HUES64 (cell line): ENCODE results near the gene PCBP3.

Experiments used
- H3K27ac ChIP-seq: 2 replicates; pipeline ENCODE4 v1.7.0; 2013; ENCODE audit warnings: low read depth, low read length, inconsistent platforms
- H3K27me3 ChIP-seq: 2 replicates; pipeline ENCODE4 v1.6.1; 2013; ENCODE audit warnings: mild to moderate bottlenecking, low read length; ENCODE audit not compliant: insufficient read depth
- H3K36me3 ChIP-seq: 2 replicates; pipeline ENCODE4 v1.6.1; 2013; ENCODE audit warnings: mild to moderate bottlenecking, low read length; ENCODE audit not compliant: insufficient read depth
- H3K4me1 ChIP-seq: 2 replicates; pipeline ENCODE4 v1.6.1; 2013; ENCODE audit warnings: mild to moderate bottlenecking, low read length, moderate library complexity; ENCODE audit not compliant: insufficient read depth
- H3K4me3 ChIP-seq: 2 replicates; pipeline ENCODE4 v1.5.1; 2013; ENCODE audit warnings: mild to moderate bottlenecking, low read length, moderate library complexity
- H3K9ac ChIP-seq: 2 replicates; pipeline ENCODE4 v1.6.1; 2013; ENCODE audit warnings: mild to moderate bottlenecking, low read depth, low read length
- H3K9me3 ChIP-seq: 2 replicates; pipeline ENCODE4 v1.6.1; 2013; ENCODE audit warnings: low read depth, low read length; ENCODE audit not compliant: insufficient read depth
- WGBS: fragments of 150-250, 120-280 bp; methylation state at CpG from one replicate; pipeline ENCODE4 v1.1.7; 2013; ENCODE audit warnings: missing lambda C conversion rate; 5-methylcytosine and 5-hydroxymethylcytosine counted together

PCBP3 gene

DNA sequence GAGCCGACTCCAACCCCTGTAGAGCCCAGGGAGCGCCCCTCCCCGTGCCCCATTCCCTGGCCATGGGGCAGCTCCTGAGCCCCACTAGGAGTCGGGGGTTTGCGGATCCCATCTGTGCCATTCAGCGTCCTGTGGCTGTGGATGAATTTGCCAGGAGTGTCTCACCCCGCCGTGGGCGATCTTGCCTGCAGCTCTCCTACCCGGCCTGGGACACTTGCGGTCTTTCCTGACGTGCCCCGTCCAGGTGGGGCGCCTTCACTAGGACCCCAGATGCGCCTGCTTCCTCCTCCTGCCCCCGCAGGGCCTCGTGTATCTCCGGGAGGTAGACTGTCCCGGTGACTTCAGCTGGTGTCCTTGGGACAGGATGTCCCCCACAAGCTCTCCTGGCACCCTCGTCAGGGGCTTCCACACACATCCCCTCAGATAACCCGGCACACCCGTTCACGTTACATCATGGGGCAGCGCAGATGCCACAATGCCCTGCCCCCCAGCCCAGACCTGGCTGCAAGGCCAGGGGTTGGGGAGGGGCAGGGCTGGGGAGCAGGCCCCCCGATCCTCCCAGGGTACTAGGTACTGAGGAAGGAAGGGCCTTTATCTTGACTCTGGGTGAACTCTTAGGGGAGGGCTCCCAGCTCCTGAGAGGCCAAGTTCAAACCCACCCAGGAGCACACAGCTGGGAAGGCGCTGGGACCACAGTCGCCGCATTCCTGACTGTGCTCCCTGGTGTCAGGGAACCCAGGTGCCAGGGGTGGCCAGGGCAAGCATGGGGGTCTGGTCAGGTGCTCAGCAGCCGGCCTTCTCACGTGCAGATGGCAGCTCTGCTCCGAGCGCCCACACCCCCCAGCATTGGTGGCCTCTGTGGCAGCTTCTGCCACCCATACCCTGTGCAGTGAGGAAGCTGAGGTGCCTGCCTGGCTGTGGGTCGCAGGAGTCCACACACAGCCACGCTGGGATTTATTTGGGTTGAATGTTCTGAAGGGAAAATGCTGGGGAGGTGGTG, 284.6 kb downstream of the PCBP3 start:
- Histone ChIP-seq H3K9me3 (peaks cover 3% of the 10 kb centered on the region), H3K4me3 (no peak overlapping the region), H3K27ac (no peak overlapping the region), H3K4me1 (no peaks in the 10 kb centered on the region), H3K9ac (no peak overlapping the region), H3K36me3 (no peaks in the 10 kb centered on the region), H3K27me3 (no peaks in the 10 kb centered on the region; the same call in 1 of the 2 replicates)
- 92% methylated on average over 34 of the region's 34 CpGs for WGBS

- no peaks in the 10 kb centered on the region for H3K36me3 ChIP-seq
- no peaks in the 10 kb centered on the region for H3K4me1 ChIP-seq
- WGBS: 94% methylated on average over 11 of the region's 11 CpGs
- H3K27ac ChIP-seq: no peak overlapping the region
- H3K9ac ChIP-seq: no peak overlapping the region
- no peaks in the 10 kb centered on the region; the same call in 1 of the 2 replicates for H3K27me3 ChIP-seq
- H3K9me3 ChIP-seq: peaks cover 4% of the 10 kb centered on the region; the same call in 1 of the 2 replicates
- no peak overlapping the region for H3K4me3 ChIP-seq
Observed at GRCh38 chr21:45929449-45929848, 285.9 kb downstream of the PCBP3 start.

DNA sequence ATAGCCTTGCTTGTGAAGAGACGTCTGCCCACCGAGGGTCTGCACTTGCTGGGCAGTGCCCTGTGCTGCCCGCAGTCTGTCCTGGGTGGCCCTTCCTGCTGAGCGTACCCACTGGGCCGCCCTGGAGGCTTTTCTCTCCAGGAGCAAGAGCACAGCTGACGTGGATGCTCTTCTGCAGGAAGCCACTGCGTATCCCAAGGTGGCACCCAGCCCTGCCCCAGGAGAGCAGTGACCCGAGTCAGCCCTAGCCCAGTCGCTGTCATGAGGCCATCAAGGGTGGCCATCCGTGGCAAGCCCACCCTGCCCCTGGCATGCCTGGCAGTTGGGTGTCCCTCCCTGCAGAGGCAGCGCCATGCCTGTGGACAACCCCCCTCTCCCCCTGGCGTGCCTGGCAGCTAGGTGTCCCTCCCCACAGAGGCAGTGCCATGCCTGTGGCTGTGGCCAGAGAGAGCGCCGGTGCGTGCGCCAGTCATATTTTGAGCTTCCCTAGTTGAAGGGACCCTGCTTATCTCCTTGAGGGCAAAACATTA, 286.8 kb downstream of the PCBP3 start:
- Histone ChIP-seq H3K9ac (no peak overlapping the region), H3K27me3 (no peaks in the 10 kb centered on the region; the same call in 1 of the 2 replicates), H3K4me3 (no peak overlapping the region), H3K4me1 (no peaks in the 10 kb centered on the region), H3K36me3 (no peaks in the 10 kb centered on the region), H3K27ac (no peak overlapping the region), H3K9me3 (peaks cover 12% of the 10 kb centered on the region)
- 95% methylated on average over 16 of the region's 16 CpGs for WGBS

DNA sequence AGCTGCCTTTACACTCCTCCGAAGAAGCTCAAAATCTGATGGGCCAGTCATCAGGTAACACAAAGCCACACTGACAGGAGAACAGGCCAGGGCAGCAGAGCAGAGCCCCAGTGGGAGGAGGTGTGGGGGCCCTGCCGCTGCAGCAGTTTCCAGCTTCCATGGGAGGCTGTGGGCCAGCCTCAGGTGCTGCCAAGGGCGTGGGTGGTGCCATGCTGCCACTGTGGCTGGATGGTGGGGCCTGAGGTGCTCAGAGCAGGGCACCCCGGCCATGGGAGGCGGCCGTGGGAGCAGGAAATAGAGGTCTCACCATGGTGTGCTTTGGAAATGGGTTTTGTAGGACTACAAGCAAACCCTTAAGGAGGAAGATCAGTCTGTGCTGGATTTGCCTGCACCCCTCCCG, 287.3 kb downstream of the PCBP3 start:
- no peaks in the 10 kb centered on the region for H3K4me1 ChIP-seq
- H3K27me3 ChIP-seq: no peaks in the 10 kb centered on the region; the same call in 1 of the 2 replicates
- 91% methylated on average over 7 of the region's 7 CpGs for WGBS

DNA sequence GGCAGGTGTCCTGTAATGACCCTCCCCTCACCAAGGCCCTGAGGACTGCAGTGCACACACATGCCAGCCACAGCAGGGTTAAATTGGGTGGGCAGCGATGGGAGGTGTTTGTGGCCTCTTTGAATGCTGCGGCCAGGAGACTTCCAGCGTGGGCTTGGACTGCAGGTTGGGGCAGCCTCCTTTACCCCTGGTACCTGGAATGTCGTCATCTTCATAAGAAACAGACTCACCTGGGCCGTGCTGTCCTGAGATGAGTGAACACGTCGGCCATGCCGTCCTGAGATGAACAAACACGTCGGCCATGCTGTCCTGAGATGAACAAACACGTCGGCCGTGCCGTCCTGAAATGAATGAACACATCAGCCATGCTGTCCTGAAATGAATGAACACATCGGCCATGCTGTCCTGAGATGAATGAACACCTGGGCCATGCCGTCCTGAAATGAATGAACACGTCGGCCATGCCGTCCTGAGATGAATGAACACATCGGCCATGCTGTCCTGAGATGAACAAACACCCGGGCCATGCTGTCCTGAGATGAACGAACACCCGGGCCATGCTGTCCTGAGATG, 288.0 kb downstream of the PCBP3 start:
- Histone ChIP-seq H3K4me3 (no peak overlapping the region), H3K27me3 (no peaks in the 10 kb centered on the region; the same call in 1 of the 2 replicates), H3K27ac (no peak overlapping the region), H3K9me3 (peaks cover 20% of the 10 kb centered on the region), H3K9ac (no peak overlapping the region), H3K4me1 (no peaks in the 10 kb centered on the region), H3K36me3 (no peaks in the 10 kb centered on the region)
- WGBS: 93% methylated on average over 23 of the region's 23 CpGs

More for the DNA sequence above, 287.3 kb downstream of the PCBP3 start:
- Histone ChIP-seq H3K27ac (no peak overlapping the region), H3K36me3 (no peaks in the 10 kb centered on the region), H3K4me3 (no peak overlapping the region), H3K9me3 (peaks cover 17% of the 10 kb centered on the region), H3K9ac (no peak overlapping the region)

DNA sequence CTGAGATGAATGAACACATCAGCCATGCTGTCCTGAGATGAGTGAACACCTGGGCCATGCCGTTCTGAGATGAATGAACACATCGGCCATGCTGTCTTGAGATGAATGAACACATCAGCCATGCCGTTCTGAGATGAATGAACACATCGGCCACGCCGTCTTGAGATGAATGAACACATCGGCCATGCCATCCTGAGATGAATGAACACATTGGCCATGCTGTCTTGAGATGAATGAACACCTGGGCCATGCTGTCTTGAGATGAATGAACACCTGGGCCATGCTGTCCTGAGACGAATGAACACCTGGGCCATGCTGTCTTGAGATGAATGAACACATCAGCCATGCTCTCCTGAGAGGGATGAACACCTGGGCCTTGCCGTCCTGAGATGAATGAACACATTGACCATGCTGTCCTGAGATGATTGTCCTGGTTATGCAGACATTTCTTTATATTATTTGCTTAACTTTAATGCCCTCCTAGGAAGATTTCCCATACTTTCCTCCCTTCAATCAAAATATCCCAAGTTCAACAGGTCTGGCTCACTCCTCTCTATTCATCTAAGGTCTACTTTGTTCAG, 289.5 kb downstream of the PCBP3 start:
- Histone ChIP-seq H3K27me3 (no peaks in the 10 kb centered on the region; the same call in 1 of the 2 replicates), H3K4me3 (no peak overlapping the region), H3K9ac (no peak overlapping the region), H3K4me1 (no peaks in the 10 kb centered on the region), H3K9me3 (peaks cover 25% of the 10 kb centered on the region), H3K36me3 (no peaks in the 10 kb centered on the region), H3K27ac (no peak overlapping the region)
- WGBS: 87% methylated on average over 9 of the region's 9 CpGs

- 79% methylated on average over 6 of the region's 6 CpGs for WGBS
- Histone ChIP-seq H3K27ac (no peak overlapping the region), H3K27me3 (no peaks in the 10 kb centered on the region), H3K4me1 (no peaks in the 10 kb centered on the region), H3K4me3 (no peak overlapping the region), H3K36me3 (no peaks in the 10 kb centered on the region), H3K9me3 (peaks cover 25% of the 10 kb centered on the region), H3K9ac (no peak overlapping the region)
Observed at GRCh38 chr21:45934085-45934484, 290.6 kb downstream of the PCBP3 start.

- Histone ChIP-seq H3K4me1 (no peaks in the 10 kb centered on the region), H3K4me3 (no peak overlapping the region), H3K9ac (no peak overlapping the region), H3K36me3 (no peaks in the 10 kb centered on the region), H3K27me3 (no peaks in the 10 kb centered on the region), H3K9me3 (peaks cover 25% of the 10 kb centered on the region), H3K27ac (no peak overlapping the region)
- 78% methylated on average over 3 of the region's 3 CpGs for WGBS
Observed at GRCh38 chr21:45934554-45934953, 291.0 kb downstream of the PCBP3 start.

DNA sequence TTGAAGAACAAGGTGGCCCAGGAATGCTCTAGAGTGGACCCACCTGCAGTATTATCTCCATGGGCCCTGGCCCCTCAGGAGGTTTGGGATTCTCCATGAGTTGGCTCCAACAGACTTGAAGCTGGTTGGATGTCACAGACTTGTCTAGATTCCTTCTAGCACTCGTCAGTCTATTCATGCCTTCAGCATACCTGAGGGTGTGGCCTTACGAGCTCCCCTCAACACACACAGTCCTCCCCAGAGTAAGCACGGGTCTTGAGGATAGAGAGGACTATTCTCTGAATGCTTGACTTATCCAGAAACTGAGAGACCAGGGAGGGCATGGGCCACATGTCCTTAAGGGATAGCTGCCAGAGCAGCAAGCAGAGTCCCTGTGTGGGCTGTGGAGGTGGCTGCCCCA, 292.1 kb downstream of the PCBP3 start:
- Histone ChIP-seq H3K27me3 (no peaks in the 10 kb centered on the region), H3K27ac (no peak overlapping the region), H3K4me1 (no peaks in the 10 kb centered on the region), H3K9me3 (peaks cover 25% of the 10 kb centered on the region), H3K36me3 (no peaks in the 10 kb centered on the region), H3K9ac (no peak overlapping the region), H3K4me3 (no peak overlapping the region)
- WGBS: 94% methylated on average over 3 of the region's 3 CpGs

DNA sequence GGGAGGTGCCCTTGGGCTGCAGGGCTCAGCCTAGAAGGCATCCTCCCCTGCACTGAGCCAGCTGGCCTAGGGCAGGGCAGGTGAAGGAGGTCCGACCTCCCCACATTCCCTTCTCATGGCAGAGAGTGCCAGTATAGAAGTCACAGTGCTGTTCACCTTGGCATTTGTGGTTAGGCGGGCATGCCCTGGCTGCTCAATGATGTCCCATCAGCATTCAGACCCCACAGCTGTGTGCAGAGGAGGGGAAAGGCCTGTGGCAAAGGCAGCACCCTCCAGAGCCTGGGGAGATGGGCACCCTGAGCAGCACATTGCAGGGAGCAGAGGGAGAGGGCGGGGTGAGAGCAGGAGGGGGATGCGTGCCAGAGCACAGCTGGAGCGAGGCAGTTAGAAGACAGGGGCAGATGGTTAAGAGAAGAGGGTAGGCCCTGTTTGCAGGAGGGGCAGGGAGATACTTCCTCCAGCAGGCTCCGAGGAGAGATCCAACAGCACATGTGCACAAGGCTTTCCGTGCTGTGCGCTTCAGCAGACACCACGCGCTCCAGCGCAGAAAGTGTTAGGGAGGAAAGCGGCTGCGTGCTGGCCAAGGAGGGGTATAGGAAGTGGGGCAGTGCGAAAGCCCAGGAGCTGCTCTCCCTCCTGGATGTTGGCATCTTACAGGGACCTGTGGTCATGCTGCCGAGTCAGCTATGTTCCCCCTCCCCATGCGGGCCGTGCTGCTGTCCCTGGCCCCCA, 294.4 kb downstream of the PCBP3 start:
- H3K9ac ChIP-seq: no peak overlapping the region
- H3K4me1 ChIP-seq: no peaks in the 10 kb centered on the region
- peaks cover 25% of the 10 kb centered on the region for H3K9me3 ChIP-seq
- WGBS: 92% methylated on average over 17 of the region's 17 CpGs
- no peaks in the 10 kb centered on the region for H3K27me3 ChIP-seq
- H3K27ac ChIP-seq: no peak overlapping the region
- H3K36me3 ChIP-seq: no peaks in the 10 kb centered on the region
- no peak overlapping the region for H3K4me3 ChIP-seq
